ENCODE results near the gene PRR11. TPM values are rescaled to one million over a fixed set of nuclear protein-coding genes. Genes with fewer than 3 reads are reported as not detected.
"Not testable (repeated sequence)": the region's sequence is repeated elsewhere in the genome, so short reads cannot be mapped to it uniquely, and the experiment has no call there.

The PRR11 gene
- 103 TPM for polyA plus RNA-seq (2013, experiment 1 of 2; ENCODE audit: insufficient read length)
- polyA plus RNA-seq (2013, experiment 2 of 2; ENCODE audit: insufficient read length) = 24.1 TPM

- DNase-seq = peak; percentile 100
Observed at GRCh38 chr17:59155439-59156177, at the start of gene PRR11. TSS of gene PRR11 (plus strand) at chr17:59155746. CDS start at chr17:59169753, 14,007 bp downstream.

- DNase-seq = peak; percentile 25
Observed at GRCh38 chr17:59105852-59106462, 49.6 kb upstream of the PRR11 start.

GRCh38 chr17:59106463-59107305 is 48.9 kb upstream of the PRR11 start, which contains the start of gene TRIM37:
TSS of gene TRIM37 (minus strand) at chr17:59106880. CDS start at chr17:59106461, 419 bp downstream.
- peak; percentile 97 for DNase-seq

DNA sequence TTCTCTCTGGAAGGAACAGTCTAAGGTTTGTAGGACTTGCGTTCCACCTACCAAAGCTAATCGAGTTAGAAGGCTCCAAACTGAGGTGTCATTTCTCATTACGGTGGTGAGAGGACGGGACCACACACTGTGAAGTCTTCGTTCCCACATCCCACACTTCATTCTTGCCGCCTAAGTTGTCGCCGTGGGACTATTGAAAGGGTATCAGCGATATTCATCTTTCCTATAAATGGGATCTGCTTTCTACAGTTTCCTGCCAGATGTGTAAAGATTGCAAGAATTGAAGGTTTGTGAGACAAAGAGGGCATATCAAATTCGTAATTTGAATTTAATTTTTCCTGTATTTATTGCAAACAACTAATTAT is 48.3 kb upstream of the PRR11 start:
- peak; percentile 29 for DNase-seq

- DNase-seq = no peak
Observed at GRCh38 chr17:59108400-59109102, 47.0 kb upstream of the PRR11 start.

DNA sequence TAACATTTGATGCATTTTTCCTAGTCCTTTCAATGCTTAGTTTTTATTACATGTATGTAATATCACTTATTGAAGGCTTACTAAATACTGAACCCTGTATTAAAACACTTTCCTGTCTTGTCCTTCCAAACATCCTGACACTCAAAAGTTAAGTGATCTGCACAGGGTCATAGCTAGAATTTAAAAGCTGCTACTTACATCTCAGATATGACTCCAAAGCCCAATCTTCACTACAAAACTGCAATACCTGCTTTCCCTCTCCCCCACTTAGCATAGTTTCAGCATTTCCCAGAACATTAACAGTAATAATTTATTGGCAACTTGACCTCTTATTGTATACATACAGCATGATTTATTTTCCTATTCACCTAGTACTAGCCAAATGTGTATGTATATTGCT is 44.6 kb upstream of the PRR11 start:
- DNase-seq = no peak

DNA sequence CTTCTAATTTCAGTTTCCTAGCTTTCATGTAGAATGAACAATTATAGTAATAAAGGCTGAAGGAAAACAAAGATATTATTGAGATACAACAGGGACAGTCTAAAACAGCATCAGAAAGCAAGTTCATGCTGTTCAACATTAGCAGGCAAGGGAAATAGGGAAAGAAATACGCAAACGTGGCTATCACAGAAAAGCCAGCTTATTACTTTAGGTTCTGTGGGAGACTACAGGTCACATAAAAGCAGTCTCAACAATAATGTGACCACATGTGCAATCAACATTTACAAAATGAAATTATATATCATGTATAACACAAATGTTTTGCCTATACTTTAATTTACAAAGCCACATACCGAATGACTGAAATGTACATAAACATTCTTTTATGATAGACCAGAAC is 44.0 kb upstream of the PRR11 start:
- DNase-seq = no peak

- DNase-seq = no peak
Observed at GRCh38 chr17:59115474-59115873, 40.1 kb upstream of the PRR11 start.

- no peak for DNase-seq
Observed at GRCh38 chr17:59121901-59122480, 33.6 kb upstream of the PRR11 start.

- no peak for DNase-seq
Observed at GRCh38 chr17:59124665-59125064, 30.9 kb upstream of the PRR11 start.

DNA sequence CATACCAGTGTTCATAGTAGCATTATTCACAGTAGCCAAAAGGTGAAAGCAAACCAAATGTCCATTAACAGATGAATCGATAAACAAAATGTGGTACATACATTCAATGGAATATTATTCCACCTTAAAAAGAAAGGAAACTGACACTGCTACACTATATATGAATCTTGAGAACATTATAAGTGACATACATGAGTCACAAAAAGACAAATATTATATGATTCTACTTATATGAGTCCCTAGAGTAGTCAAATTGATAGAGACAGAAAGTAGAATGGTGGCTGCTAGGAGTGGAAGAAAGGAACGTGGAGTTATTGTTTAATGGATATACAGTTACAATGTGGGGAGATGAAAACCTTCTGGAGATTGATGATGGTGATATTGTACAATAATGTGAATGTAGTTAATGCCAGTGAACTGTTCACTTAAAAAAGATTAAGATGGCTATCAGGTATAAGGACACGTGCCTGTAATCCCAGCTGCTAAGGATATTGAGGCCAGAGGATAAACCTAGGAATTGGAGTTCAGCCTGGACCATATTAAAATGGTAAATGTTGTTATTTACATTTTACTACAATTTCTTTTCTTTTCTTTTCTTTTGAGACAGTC is 28.6 kb upstream of the PRR11 start:
- DNase-seq = no peak

- no peak for DNase-seq
Observed at GRCh38 chr17:59129814-59130213, 25.7 kb upstream of the PRR11 start.

DNA sequence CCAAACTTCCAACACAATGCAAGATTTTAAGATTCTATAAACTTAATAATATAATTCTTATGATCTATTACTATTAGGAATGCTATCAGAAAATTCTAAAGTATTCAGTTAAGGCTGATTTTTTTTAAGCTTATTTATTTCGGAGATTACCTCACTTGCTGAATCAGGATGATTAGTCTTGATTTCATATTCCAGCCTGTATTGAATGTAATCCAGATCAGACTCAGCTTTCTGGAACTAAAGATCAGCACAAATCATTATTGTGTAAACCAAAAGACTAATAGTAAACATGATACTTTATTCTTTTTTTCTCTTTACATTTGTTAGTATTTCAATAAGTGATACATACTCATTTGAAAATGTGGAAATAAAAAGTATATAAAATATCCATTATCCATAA is 24.4 kb upstream of the PRR11 start:
- DNase-seq = no peak

- DNase-seq = not testable (repeated sequence)
Observed at GRCh38 chr17:59138339-59138738, 17.2 kb upstream of the PRR11 start.

GRCh38 chr17:59139939-59140338 is 15.6 kb upstream of the PRR11 start:
- no peak for DNase-seq

DNA sequence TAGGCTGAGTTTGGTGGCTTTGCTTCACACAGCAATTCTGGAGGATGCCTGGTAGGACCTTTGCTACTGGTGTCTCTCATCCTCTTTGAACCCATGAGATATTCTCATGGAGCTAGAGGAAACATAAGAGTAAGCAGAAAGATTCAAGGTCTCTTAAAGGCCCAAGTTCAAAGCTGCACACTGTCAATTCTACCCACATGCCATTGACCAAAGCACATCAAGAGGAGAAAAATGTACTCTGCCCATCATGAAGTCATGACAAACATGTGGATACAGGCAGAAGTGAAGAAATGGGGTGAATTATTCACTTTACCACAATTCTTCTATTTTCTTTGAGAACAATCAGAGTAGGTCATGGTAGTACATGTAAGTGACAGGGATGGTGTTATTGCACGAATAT is 13.7 kb upstream of the PRR11 start:
- DNase-seq = no peak

DNA sequence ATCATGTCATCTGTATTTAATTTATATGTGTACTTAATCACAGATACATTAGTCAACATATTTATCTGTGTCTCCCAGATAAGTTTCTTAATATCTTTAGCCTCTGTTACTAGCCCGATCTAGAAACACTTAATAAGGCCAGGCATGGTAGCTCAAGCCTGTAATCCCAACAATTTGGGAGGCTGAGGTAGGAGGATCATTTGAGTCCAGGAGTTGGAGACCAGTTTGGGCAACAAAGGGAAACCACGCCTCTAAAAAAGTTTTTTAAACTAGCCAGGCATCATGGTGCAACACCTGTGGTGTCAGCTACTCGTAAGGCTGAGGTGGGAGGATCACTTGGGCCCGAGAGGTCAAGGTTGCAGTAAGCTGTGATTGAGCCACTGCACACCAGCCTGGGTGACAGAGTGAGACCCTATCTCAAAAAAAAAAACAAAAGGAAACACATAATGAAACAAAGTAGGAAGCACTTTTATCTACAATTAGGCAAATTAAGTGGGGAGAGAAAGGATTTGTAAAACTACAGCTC is 9.9 kb upstream of the PRR11 start:
- DNase-seq = no peak

GRCh38 chr17:59149051-59149450 is 6.5 kb upstream of the PRR11 start:
- DNase-seq = peak; percentile 78

DNA sequence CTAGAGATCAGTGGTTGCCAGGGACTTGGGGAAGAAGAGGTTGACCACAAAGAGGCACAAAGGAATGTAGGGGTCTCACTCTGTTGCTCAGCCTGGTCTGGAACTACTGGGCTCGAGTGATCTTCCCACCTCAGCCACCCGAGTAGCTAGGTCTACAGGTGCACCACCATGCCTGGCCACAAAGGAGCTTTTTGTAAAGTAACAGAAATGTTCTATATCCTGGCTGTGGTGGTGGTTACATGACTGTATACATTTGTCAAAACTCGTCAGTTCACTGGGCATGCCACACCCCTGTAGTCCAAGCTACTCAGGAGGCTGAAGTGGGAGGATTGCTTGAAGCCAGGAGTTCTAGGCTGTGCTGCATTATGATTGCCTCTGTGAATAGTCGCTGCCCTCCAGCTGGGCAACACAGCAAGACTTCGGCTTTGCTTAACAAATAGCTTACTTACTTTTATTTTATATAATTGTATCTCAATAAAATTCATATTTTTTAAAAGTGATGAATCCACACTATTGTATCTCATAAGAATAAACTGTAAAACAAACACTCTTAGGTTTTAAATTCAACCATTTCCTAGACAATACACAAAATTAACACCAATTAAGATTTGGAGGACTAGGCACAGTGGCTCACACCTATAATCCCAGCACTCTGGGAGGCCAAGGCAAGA is 5.6 kb upstream of the PRR11 start:
- DNase-seq = no peak

- DNase-seq = no peak
Observed at GRCh38 chr17:59151006-59151405, 4.5 kb upstream of the PRR11 start.

DNA sequence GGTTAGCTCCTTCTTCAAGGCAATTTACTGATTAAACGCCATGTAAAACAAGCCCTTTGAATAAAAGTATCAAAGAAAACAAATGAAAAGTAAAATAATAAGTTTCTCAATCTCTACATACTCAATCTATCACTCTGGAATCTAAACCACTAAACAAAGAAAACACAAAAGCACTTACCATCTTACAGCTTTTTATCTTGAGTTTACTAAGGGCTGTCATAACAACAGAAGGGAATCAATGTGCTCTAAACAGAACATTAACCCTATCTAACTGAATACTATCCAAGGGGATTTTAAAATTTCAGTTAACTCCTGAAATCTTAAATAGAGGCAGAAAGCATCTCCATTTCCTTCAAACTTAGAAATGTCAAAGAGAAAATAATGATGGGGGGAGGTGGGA is 4.0 kb upstream of the PRR11 start:
- DNase-seq = no peak
